Type B pancreatic cell (in vitro differentiated cells): ENCODE results near the gene SLC18B1. TPM values are rescaled to one million over a fixed set of nuclear protein-coding genes. Genes with fewer than 3 reads are reported as not detected.
A peak's percentile ranks its signal among the peaks of the same experiment; 100 is the strongest.

Source experiments
- DNase-seq: peaks from one replicate; pipeline ENCODE4 v3.0.0; 2021; ENCODE audit warnings: mixed read lengths; ENCODE audit not compliant: unreplicated experiment; ENCODE audit errors: extremely low spot score
- H3K27ac Mint-ChIP-seq: 2 replicates; pipeline ENCODE4 v1.8.0; 2021; ENCODE audit warnings: mild to moderate bottlenecking, mixed read lengths
- H3K27me3 Mint-ChIP-seq: 2 replicates; pipeline ENCODE4 v1.8.0; 2021; ENCODE audit warnings: mixed read lengths
- H3K36me3 Mint-ChIP-seq: 2 replicates; pipeline ENCODE4 v1.8.0; 2021; ENCODE audit warnings: mixed read lengths
- H3K4me1 Mint-ChIP-seq: one replicate; pipeline ENCODE4 v1.8.0; 2021; ENCODE audit warnings: mixed read lengths; ENCODE audit not compliant: unreplicated experiment
- H3K4me3 Mint-ChIP-seq: 2 replicates; pipeline ENCODE4 v1.8.0; 2021; ENCODE audit warnings: mild to moderate bottlenecking, mixed read lengths
- H3K9me3 Mint-ChIP-seq: 2 replicates; pipeline ENCODE4 v1.8.0; 2021; ENCODE audit warnings: mixed read lengths
- long read RNA-seq: library from polyadenylated mRNA; unstranded; transcript quantifications from one replicate; pipeline ENCODE4 v2.0.0, GENCODE V29; 2020
- total RNA-seq: library from RNA; stranded (reverse); gene quantifications from 2 replicates; pipeline ENCODE4 v1.2.1, GENCODE V29; 2021; ENCODE audit warnings: low replicate concordance
- TF ChIP-seq, protein P1 (sequence below): fragments of 200-600 bp; sonication (generic); conservative IDR thresholded peaks from 2 replicates; pipeline ENCODE4 v1.5.0; 2021; ENCODE audit warnings: antibody characterized with exemption, mild to moderate bottlenecking

The SLC18B1 gene
- total RNA-seq, result 17.6 and 19.3 TPM in 2 replicates
- long read RNA-seq, transcript SLC18B1-201 (14 exons, 2,368 nt), result major isoform, 90 of 106 reads
- long read RNA-seq, partial matches to known transcripts, result 2 of 106 reads
- long read RNA-seq, other reads (novel, unspliced or antisense), result 14 of 106 reads

DNA sequence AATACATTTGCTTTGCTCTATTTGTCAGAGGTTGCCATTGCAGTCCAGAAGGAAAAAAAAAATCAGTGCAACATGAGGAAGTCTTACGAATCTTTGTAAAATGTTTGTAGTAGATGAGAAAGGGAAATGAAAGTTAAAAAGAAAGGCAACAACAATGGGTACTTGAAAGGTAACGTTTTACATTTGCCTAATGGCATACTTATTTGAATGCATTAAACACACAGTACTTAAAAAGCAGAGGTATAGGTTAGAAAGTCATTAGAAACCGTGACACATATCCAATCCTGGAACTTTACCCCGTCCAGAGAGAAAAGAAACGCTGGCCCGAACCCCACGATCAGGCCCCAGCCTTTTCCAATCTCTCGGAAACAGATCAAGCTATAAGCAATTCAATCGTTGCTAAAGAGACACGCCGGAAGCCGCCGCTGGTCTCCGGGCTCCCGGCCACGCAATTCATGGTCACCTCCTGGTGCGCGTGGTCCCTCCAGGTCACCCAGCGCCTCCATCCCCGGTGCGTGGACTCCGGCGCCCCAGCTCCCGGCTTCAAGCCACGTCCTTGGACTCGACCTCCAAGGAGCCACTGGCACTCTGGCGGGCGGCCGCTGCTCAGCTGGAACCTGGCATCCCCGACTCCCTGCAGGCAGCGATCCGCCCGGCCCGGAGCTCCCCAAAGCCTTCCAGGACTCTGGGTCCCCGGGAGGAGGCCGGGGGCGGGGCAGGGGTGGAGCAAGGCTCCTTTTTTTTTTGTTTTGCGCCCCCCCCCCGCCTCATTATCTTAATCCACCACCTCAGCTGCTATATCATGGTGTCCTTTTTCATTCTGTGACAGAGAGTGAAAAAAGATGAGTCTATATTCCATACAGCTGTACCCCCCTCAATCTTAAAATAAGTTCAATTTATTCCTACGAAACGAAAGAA is at the start of gene SLC18B1:
Gene SLC18B1, minus strand, starts transcription at position 687 of the 918 bp plus-strand sequence. Its CDS starts 181 bp downstream, at position 506.
- H3K9me3 Mint-ChIP-seq, result no peaks in the 10 kb centered on the region
- peak within 1 kb of the TSS; percentile 72 for H3K27ac Mint-ChIP-seq
- H3K4me3 Mint-ChIP-seq, result peak within 1 kb of the TSS; percentile 93
- peak; percentile 71 for DNase-seq
- TF ChIP-seq, protein P1, sequence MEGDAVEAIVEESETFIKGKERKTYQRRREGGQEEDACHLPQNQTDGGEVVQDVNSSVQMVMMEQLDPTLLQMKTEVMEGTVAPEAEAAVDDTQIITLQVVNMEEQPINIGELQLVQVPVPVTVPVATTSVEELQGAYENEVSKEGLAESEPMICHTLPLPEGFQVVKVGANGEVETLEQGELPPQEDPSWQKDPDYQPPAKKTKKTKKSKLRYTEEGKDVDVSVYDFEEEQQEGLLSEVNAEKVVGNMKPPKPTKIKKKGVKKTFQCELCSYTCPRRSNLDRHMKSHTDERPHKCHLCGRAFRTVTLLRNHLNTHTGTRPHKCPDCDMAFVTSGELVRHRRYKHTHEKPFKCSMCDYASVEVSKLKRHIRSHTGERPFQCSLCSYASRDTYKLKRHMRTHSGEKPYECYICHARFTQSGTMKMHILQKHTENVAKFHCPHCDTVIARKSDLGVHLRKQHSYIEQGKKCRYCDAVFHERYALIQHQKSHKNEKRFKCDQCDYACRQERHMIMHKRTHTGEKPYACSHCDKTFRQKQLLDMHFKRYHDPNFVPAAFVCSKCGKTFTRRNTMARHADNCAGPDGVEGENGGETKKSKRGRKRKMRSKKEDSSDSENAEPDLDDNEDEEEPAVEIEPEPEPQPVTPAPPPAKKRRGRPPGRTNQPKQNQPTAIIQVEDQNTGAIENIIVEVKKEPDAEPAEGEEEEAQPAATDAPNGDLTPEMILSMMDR, result no peak
- peaks cover 5% of the 10 kb centered on the region for H3K4me1 Mint-ChIP-seq
- no peaks in the 10 kb centered on the region for H3K27me3 Mint-ChIP-seq
- peaks cover 12% of the 10 kb centered on the region for H3K36me3 Mint-ChIP-seq

DNA sequence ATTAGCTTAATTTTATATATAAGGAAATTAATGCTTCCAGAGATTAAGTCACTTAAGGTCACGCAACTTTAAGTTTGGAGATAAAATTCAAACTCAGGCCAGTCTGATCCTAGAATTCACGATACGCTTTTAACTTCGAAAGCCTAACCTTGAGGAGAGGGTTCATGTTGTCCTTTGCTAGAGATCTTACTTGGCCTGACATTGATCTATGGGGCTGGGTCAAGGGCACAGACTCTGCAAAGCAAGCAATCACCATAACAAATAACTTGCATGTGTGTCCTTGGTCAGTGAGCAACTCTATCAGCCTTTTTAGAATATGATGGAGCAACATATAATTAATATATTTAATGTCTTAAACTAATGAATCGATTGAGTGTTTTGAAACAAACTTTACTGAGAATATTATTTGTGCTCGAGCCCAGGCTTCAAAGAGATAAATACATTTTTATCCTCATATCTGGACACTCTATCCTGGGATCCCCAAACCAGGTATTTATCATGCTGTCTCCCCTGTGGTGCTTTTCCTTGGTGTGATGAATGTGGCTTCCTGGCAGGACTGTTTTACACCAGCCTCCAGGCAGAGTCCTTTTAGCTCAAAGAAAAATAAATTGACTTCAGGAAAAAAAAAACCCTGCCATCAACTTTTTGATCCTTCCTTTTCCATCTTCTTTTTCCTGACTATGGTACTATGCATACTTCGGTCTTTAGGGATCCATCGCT is 45.0 kb upstream of the SLC18B1 start:
- no peaks in the 10 kb centered on the region for H3K9me3 Mint-ChIP-seq
- peaks cover 23% of the 10 kb centered on the region for H3K4me1 Mint-ChIP-seq
- peaks cover 7% of the 10 kb centered on the region for H3K27me3 Mint-ChIP-seq
- H3K4me3 Mint-ChIP-seq, result no peak overlapping the region
- TF ChIP-seq, protein P1, result no peak
- no peaks in the 10 kb centered on the region for H3K36me3 Mint-ChIP-seq
- H3K27ac Mint-ChIP-seq, result no peak overlapping the region
- no peak for DNase-seq

DNA sequence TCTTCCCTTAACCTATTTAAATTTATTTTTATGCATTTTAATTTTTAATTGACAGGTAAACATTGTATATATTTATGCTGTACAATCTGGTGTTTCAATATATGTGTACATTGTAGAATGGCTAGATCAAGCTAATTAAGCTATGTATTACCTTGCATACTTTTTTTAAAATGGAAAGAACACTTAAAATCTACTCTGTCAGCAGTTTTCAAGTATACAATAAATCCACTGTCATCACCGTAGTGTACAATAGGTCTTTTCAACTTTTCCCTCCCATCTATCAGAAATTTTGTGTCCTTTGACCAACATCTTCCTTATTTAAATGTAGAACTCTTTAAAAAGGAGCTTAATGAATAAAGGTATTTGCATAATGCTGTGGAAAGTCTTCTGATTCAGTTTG is 43.5 kb upstream of the SLC18B1 start:
- H3K27me3 Mint-ChIP-seq, result peaks cover 13% of the 10 kb centered on the region
- no peak overlapping the region for H3K27ac Mint-ChIP-seq
- no peak for DNase-seq
- H3K9me3 Mint-ChIP-seq, result no peaks in the 10 kb centered on the region
- no peak overlapping the region for H3K4me3 Mint-ChIP-seq
- TF ChIP-seq, protein P1, result no peak
- peaks cover 23% of the 10 kb centered on the region for H3K4me1 Mint-ChIP-seq
- no peaks in the 10 kb centered on the region for H3K36me3 Mint-ChIP-seq

DNA sequence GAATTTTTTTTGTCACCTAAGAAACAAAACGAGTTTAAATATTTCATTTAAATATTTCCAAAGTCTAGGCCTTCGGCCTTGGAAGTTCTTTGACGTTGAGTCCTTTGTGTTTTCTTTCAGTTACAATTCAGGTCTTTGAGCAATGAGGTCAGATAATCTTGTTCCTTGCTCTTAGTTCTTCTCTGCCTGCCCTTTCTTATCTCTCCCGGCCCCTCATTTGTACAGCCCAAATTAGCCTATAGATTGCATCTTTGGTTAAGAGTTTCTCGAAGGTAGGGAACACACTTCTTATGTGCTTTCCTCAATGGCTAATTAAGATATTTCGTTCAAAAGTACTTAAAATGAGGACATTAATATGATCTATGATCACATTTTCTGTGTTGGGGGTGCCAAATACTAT is 34.5 kb upstream of the SLC18B1 start:
- peaks cover 5% of the 10 kb centered on the region for H3K36me3 Mint-ChIP-seq
- no peak for DNase-seq
- no peak overlapping the region for H3K27ac Mint-ChIP-seq
- H3K9me3 Mint-ChIP-seq, result peaks cover 12% of the 10 kb centered on the region
- H3K4me3 Mint-ChIP-seq, result no peak overlapping the region
- H3K4me1 Mint-ChIP-seq, result peaks cover 4% of the 10 kb centered on the region
- TF ChIP-seq, protein P1, result no peak
- peaks cover 17% of the 10 kb centered on the region for H3K27me3 Mint-ChIP-seq

DNA sequence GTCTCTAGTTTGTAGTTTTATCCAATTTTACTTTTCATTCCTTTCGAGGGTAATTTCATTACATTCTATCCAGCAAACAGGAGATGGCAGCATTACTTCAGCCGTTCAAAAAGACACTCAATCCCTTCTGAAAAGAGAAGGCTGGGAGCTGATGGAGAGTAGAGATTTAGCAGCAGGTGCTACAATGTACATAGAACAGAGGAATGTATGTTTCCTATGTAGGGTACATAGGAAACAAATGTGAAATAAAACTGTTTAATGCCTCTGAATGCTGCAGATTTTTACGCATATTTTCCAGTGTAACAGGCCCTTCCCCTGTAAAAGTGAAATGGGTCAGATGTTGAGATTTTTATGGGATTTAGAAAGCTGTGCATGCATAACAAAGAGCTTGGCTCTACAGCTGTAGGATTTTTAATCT is 31.9 kb upstream of the SLC18B1 start:
- no peak overlapping the region for H3K4me3 Mint-ChIP-seq
- H3K36me3 Mint-ChIP-seq, result no peaks in the 10 kb centered on the region
- TF ChIP-seq, protein P1, result peak; percentile 83
- peaks cover 8% of the 10 kb centered on the region for H3K27me3 Mint-ChIP-seq
- H3K4me1 Mint-ChIP-seq, result peaks cover 4% of the 10 kb centered on the region
- H3K27ac Mint-ChIP-seq, result no peak overlapping the region
- peaks cover 5% of the 10 kb centered on the region for H3K9me3 Mint-ChIP-seq
- no peak for DNase-seq
